Adrenal gland (tissue), 12 donors: ENCODE results near the gene ADGRB2. TPM values are rescaled to one million over a fixed set of nuclear protein-coding genes. Genes with fewer than 3 reads are reported as not detected.

Experiments
- DNase-seq, 7 donors: peaks; one replicate each; pipeline ENCODE4 v3.0.0-alpha.2; 2019 to 2020
- H3K27ac ChIP-seq, 5 donors: fragments of 200-600 bp; sonication (generic) in 4 of 5; 1 replicate in 3 of 5; 2 replicates in 2 of 5; pipeline versions ENCODE4 v1.5.1 to v1.8.0; 2016 to 2020; ENCODE audit warnings: mild to moderate bottlenecking in 1 of 5
- H3K27me3 ChIP-seq: fragments of 200-600 bp; 2 replicates; pipeline ENCODE4 v1.8.0; 2021
- H3K36me3 ChIP-seq, 2 donors: fragments of 200-600 bp; replicated peaks in 1 of 2; 1 replicate in 1 of 2; 2 replicates in 1 of 2; pipeline versions ENCODE4 v1.5.1 to v1.8.0; 2018 to 2022
- H3K4me1 ChIP-seq, 2 donors: fragments of 200-600 bp; replicated peaks in 1 of 2; 1 replicate in 1 of 2; 2 replicates in 1 of 2; pipeline versions ENCODE4 v1.5.1 to v1.8.0; 2018 to 2021
- H3K4me3 ChIP-seq, 4 donors: fragments of 200-600 bp; sonication (generic) in 3 of 4; one replicate each; pipeline ENCODE4 v1.5.1; 2016 to 2018
- H3K9me3 ChIP-seq, 3 donors: fragments of 200-600 bp; sonication (generic) in 1 of 3; replicated peaks in 1 of 3; 1 replicate in 2 of 3; 2 replicates in 1 of 3; pipeline versions ENCODE4 v1.5.1 to v1.8.0; 2016 to 2021
- POLR2A ChIP-seq, 2 donors: fragments of 450-650 bp; IDR thresholded peaks; one replicate each; pipeline ENCODE4 v1.6.1; 2017; ENCODE audit warnings: antibody characterized with exemption in 2 of 2, mild to moderate bottlenecking in 2 of 2, moderate library complexity in 1 of 2
- WGBS, 4 donors: extraction: QIAGEN DNeasy Blood & Tissue Kit in 2 of 4; methylation state at CpG; one replicate each; pipeline versions ENCODE4 v1.1.5 to v1.1.7; 2013 to 2017; 5-methylcytosine and 5-hydroxymethylcytosine counted together
- intact Hi-C, 2 donors: fragments of 100-400 bp; cut with DNase I; formaldehyde crosslinking; loops; one replicate each; pipeline versions ENCODE4 v1.14.1 to v1.15.0; 2022 to 2023
- polyA plus RNA-seq, 3 donors: library from polyadenylated mRNA; stranded (reverse); fragments of 200-250 nt in 2 of 3; fragments of 350-450 nt in 1 of 3; fragmentation: Illumina TruSeq in 1 of 3; extraction: RNeasy Lipid Tissue Mini Kit (QIAGEN cat#74804) in 1 of 3; gene quantifications; one replicate each; pipeline ENCODE4 v1.2.3, GENCODE V29; 2013 to 2014
- total RNA-seq, 9 donors: library from RNA; depleted of rRNA in 4 of 9; stranded (reverse); fragments of >200 nt in 4 of 9; fragments of 120-200 nt in 1 of 9; fragmentation: NEBNext Ultra II Directional in 1 of 9; extraction: Animal tissue kit (Norgen Biotek cat#: 25700) in 1 of 9; gene quantifications; one replicate each; pipeline versions ENCODE4 v1.1.0 to v1.2.4, GENCODE V29; 2013 to 2023
- TF ChIP-seq, protein P1 (sequence below), 6 experiments: fragments of 450-650 bp in 4 of 6; fragments of 200-600 bp in 2 of 6; sonication (generic) in 1 of 6; IDR thresholded peaks; 1 replicate in 5 of 6; 2 replicates in 1 of 6; pipeline versions ENCODE4 v1.5.1 to v1.8.0; 2016 to 2021; ENCODE audit warnings: antibody characterized with exemption in 6 of 6, mild to moderate bottlenecking in 2 of 6, moderate library complexity in 1 of 6
- donor health status: healthy with polysubstance abuse.
- donor health status: Bipolar disorder and iron deficiency.
- donor health status: DM: yes; HTN: yes; CAD: no.
- donor health status: DM: no; HTN: no; CAD: no.
- donor health status: DM: no; HTN: no; CAD: no.
- donor health status: DM: yes; HTN: yes; CAD: no.

Gene ADGRB2
- total and polyA plus RNA-seq, 12 donors = 1.8 to 57.3 (median 5.1) TPM

DNA sequence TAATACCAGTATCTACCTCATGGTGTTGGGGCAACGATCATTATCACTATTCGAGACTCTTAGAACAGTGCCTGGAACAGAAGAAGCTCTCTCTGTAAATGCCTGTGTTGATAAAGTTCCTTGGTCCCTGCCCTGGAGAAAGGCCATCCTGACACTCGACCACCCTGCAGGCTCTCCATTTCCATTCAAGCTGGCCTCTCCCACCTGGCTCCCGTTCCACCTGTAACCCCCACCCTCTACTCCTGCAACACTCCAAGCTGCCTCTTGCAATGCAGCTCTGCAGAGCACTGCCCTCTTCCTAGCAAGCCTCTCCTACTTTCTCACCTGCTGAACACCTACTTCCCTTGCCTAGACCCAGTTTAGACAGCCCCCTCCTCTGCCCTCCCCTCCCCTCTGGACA, 45.6 kb upstream of the ADGRB2 start:
- H3K9me3 ChIP-seq = no peaks in the 10 kb centered on the region
- H3K36me3 ChIP-seq = no peaks in the 10 kb centered on the region
- 64 to 78% (median 71%) methylated on average over 4 of the region's 4 CpGs for WGBS, 4 donors
- DNase-seq = peak in 1 of 7 donors; percentile 29
- intact Hi-C loops = loop anchor here (10.0 kb wide), 1 partner anchor 155 kb away; no protein-coding TSS in a partner anchor
- H3K27ac ChIP-seq = no peak overlapping the region
- H3K27me3 ChIP-seq = no peaks in the 10 kb centered on the region
- no peaks in the 10 kb centered on the region for H3K4me1 ChIP-seq
- no peak for TF ChIP-seq POLR2A (IDR thresholded peaks at IDR 0.05)
- TF ChIP-seq, protein P1, sequence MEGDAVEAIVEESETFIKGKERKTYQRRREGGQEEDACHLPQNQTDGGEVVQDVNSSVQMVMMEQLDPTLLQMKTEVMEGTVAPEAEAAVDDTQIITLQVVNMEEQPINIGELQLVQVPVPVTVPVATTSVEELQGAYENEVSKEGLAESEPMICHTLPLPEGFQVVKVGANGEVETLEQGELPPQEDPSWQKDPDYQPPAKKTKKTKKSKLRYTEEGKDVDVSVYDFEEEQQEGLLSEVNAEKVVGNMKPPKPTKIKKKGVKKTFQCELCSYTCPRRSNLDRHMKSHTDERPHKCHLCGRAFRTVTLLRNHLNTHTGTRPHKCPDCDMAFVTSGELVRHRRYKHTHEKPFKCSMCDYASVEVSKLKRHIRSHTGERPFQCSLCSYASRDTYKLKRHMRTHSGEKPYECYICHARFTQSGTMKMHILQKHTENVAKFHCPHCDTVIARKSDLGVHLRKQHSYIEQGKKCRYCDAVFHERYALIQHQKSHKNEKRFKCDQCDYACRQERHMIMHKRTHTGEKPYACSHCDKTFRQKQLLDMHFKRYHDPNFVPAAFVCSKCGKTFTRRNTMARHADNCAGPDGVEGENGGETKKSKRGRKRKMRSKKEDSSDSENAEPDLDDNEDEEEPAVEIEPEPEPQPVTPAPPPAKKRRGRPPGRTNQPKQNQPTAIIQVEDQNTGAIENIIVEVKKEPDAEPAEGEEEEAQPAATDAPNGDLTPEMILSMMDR (IDR thresholded peaks at IDR 0.05) = no peak
- no peak overlapping the region for H3K4me3 ChIP-seq

DNA sequence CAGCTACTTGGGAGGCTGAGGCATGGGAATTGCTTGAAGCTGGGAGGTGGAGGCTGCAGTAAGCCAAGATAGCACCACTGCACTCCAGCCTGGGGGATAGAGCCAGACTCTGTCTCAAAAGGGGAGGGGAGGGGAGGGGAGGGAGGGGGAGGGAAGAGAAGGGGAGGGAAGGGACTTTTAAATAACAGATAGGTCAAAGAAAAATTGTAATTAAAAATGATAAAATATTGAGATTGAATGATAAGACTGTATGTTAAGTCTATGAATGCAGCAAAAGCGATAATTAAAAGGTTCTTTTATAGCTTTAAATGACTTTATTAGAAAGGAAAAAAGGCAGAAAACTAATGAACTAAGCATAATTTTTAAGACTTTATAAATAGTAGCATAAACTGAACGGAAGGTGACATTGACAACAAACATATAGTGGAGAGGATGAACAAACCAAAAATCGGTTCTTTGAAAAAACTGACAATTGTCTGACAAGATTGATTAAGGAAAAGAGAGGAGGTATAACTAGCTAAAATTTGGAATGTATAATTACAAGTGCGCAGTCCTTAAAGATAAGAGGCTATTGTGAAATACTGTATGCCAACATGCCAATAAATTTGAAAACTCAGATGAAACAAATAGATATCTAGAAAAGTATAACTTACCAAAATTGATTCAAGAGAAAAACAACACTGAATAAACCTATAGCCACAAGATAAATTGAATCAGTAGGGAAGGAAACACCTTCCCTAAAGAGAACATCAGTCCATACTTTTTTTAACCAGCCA, 43.3 kb upstream of the ADGRB2 start:
- no peaks in the 10 kb centered on the region for H3K36me3 ChIP-seq
- DNase-seq = no peak
- TF ChIP-seq, protein P1 (IDR thresholded peaks at IDR 0.05) = no peak
- TF ChIP-seq POLR2A (IDR thresholded peaks at IDR 0.05) = no peak
- no peak overlapping the region for H3K27ac ChIP-seq
- H3K27me3 ChIP-seq = no peaks in the 10 kb centered on the region
- WGBS, 4 donors = 65 to 76% (median 70%) methylated on average over 4 of the region's 4 CpGs
- H3K9me3 ChIP-seq = no peaks in the 10 kb centered on the region
- intact Hi-C loops = no loop called here
- H3K4me1 ChIP-seq = no peaks in the 10 kb centered on the region
- H3K4me3 ChIP-seq = no peak overlapping the region

DNA sequence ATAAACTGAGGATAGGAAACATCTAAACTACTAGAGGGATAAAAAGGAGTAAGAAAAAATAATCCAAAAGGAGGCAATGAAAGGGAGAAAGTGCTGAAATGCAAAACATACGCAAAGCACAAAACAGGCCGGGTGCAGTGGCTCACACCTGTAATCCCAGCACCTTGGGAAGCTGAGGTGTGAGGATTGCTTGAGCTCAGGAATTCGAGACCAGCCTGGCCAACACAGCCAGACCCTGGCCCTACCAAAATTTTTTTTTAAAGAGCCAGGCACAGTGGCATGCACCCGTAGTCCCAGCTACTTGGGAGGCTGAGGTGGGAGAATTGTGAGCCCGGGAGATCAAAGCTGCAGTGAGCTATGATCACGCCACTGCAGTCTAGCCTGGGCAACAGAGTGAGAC, 41.2 kb upstream of the ADGRB2 start:
- no peaks in the 10 kb centered on the region for H3K36me3 ChIP-seq
- no peaks in the 10 kb centered on the region for H3K9me3 ChIP-seq
- no peak overlapping the region for H3K4me3 ChIP-seq
- peak in 2 of 7 donors; percentile 6 to 7 for DNase-seq
- no peak overlapping the region for H3K27ac ChIP-seq
- no peaks in the 10 kb centered on the region for H3K4me1 ChIP-seq
- H3K27me3 ChIP-seq = no peaks in the 10 kb centered on the region
- intact Hi-C loops = no loop called here
- TF ChIP-seq, protein P1 (IDR thresholded peaks at IDR 0.05) = no peak
- no peak for TF ChIP-seq POLR2A (IDR thresholded peaks at IDR 0.05)
- 82 to 93% (median 87%) methylated on average over 6 of the region's 6 CpGs for WGBS, 4 donors

DNA sequence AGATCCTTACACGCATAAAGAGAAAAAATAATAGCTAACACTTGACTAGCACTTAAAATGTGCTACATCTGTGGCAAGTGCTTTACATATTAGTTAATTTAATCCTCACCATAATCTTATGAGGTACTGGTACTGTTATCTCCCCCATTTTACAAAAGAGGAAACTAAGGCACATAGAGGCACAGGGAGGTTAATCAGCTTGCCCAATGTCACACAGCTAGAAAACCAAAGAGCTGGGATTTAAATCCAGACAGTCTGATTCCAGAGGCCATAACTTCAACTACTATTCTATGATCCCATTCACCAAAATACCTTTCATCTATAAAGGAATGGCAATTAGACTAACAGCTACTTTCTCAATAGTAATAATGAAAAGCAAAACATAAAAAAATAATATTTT, 40.0 kb upstream of the ADGRB2 start:
- Histone ChIP-seq H3K36me3 (no peaks in the 10 kb centered on the region), H3K27me3 (peaks cover 3% of the 10 kb centered on the region), H3K27ac (no peak overlapping the region), H3K4me1 (no peaks in the 10 kb centered on the region), H3K4me3 (no peak overlapping the region), H3K9me3 (no peaks in the 10 kb centered on the region)
- intact Hi-C loops = no loop called here
- DNase-seq = no peak
- TF ChIP-seq, protein P1 (IDR thresholded peaks at IDR 0.05) = no peak
- no peak for TF ChIP-seq POLR2A (IDR thresholded peaks at IDR 0.05)
- WGBS, 4 donors = 89 to 92% (median 91%) methylated on average over 1 of the region's 1 CpG
